A549 (cell line): ENCODE results near the gene SLIT3. TPM values are rescaled to one million over a fixed set of nuclear protein-coding genes. Genes with fewer than 3 reads are reported as not detected.

ENCODE experiments used
- ATAC-seq, 2 experiments: fragments of 200-7000 bp in 1 of 2; fragments of >200 bp in 1 of 2; cut with Nextera tagmentation in 1 of 2; cut with Tn5 transposase in 1 of 2; 3 replicates each; pipeline versions ENCODE4 v1.8.0 to v1.9.1; 2018 to 2020; ENCODE audit warnings: mild to moderate bottlenecking in 1 of 2, moderate library complexity in 1 of 2
- CTCF ChIA-PET: fragments of 300-600 bp; sonication (Branson Sonifier 250); formaldehyde crosslinking; extraction: SDS; loops from one replicate; lab custom pipeline; 2021; ENCODE audit warnings: antibody characterized with exemption, inconsistent platforms; lab: Yijun Ruan, JAX
- POLR2A ChIA-PET: fragments of 350-600 bp; formaldehyde crosslinking; extraction: SDS; loops from one replicate; lab custom pipeline; 2021; ENCODE audit warnings: antibody characterized with exemption, inconsistent platforms; lab: Yijun Ruan, JAX
- DNase-seq, 2 experiments: peaks; one replicate each; pipeline versions ENCODE4 v3.0.0 to v3.0.0-alpha.2; 2011 to 2016; ENCODE audit warnings: low read depth in 1 of 2, low spot score in 1 of 2
- FAIRE-seq: peaks from 2 replicates; lab custom pipeline; 2011; peaks lifted over from hg19 to GRCh38; lab: Jason Lieb, UNC
- H3K27ac ChIP-seq, 2 experiments: fragments of >200 bp; sonication (Bioruptor Twin); formaldehyde crosslinking; 3 replicates each; pipeline ENCODE4 v1.5.1; 2016 to 2017
- H3K4me1 ChIP-seq: fragments of >200 bp; sonication (Bioruptor Twin); formaldehyde crosslinking; 3 replicates; pipeline ENCODE4 v1.6.1; 2016
- H3K4me2 ChIP-seq: fragments of >200 bp; sonication (Bioruptor Twin); formaldehyde crosslinking; 3 replicates; pipeline ENCODE4 v1.6.1; 2016
- H3K4me3 ChIP-seq: fragments of >200 bp; sonication (Bioruptor Twin); formaldehyde crosslinking; 3 replicates; pipeline ENCODE4 v1.5.1; 2016
- H3K9me3 ChIP-seq: fragments of >200 bp; sonication (Bioruptor Twin); formaldehyde crosslinking; 3 replicates; pipeline ENCODE4 v1.6.1; 2016
- CEBPB ChIP-seq, 2 experiments: fragments of >200 bp in 1 of 2; sonication (Bioruptor Twin) in 1 of 2; formaldehyde crosslinking in 1 of 2; IDR thresholded peaks; 2 replicates each; pipeline ENCODE4 v1.6.1; 2012 to 2016
- FOSB ChIP-seq: fragments of 250-450 bp; sonication (Bioruptor Pico); IDR thresholded peaks from 2 replicates; pipeline ENCODE4 v1.5.0; 2020; ENCODE audit warnings: mild to moderate bottlenecking, moderate library complexity
- FOXS1 ChIP-seq: fragments of 250-450 bp; sonication (Bioruptor Pico); IDR thresholded peaks from 2 replicates; pipeline ENCODE4 v1.5.0; 2020; ENCODE audit warnings: mild to moderate bottlenecking, moderate library complexity
- HDAC2 ChIP-seq: fragments of 200-600 bp; sonication (generic); IDR thresholded peaks from 2 replicates; pipeline ENCODE4 v1.6.1; 2016
- HEYL ChIP-seq: fragments of 250-450 bp; sonication (Bioruptor Pico); IDR thresholded peaks from 2 replicates; pipeline ENCODE4 v1.8.0; 2021; ENCODE audit warnings: mild to moderate bottlenecking, moderate library complexity
- HMGXB4 ChIP-seq: fragments of 250-450 bp; sonication (Bioruptor Pico); IDR thresholded peaks from 2 replicates; pipeline ENCODE4 v1.5.0; 2021; ENCODE audit warnings: mild to moderate bottlenecking, moderate library complexity, borderline replicate concordance
- HOXA7 ChIP-seq: fragments of 250-450 bp; sonication (Bioruptor Pico); IDR thresholded peaks from 2 replicates; pipeline ENCODE4 v1.5.0; 2020; ENCODE audit warnings: mild to moderate bottlenecking, moderate library complexity
- HOXB13 ChIP-seq: fragments of 250-450 bp; sonication (Bioruptor Pico); IDR thresholded peaks from 2 replicates; pipeline ENCODE4 v1.5.0; 2020; ENCODE audit warnings: low read depth, mild to moderate bottlenecking, moderate library complexity
- JUNB ChIP-seq: fragments of >200 bp; sonication (Bioruptor Twin); formaldehyde crosslinking; IDR thresholded peaks from 2 replicates; pipeline ENCODE4 v1.6.1; 2016
- MAFK ChIP-seq: fragments of 450-650 bp; IDR thresholded peaks from 2 replicates; pipeline ENCODE4 v1.6.1; 2014; ENCODE audit not compliant: partially characterized antibody
- MAX ChIP-seq: IDR thresholded peaks from 2 replicates; pipeline ENCODE4 v1.6.1; 2012
- MAZ ChIP-seq: fragments of 150-350 bp; IDR thresholded peaks from 2 replicates; pipeline ENCODE4 v1.6.1; 2014; ENCODE audit warnings: antibody characterized with exemption, low read depth, low read length, borderline replicate concordance
- NFE2L2 ChIP-seq: fragments of 150-350 bp; conservative IDR thresholded peaks from 2 replicates; pipeline ENCODE4 v1.6.1; 2014; ENCODE audit warnings: low read length
- PBX3 ChIP-seq: IDR thresholded peaks from 2 replicates; pipeline ENCODE4 v1.6.1; 2012
- RAD21 ChIP-seq, 2 experiments: fragments of >200 bp in 1 of 2; sonication (Bioruptor Twin) in 1 of 2; formaldehyde crosslinking in 1 of 2; IDR thresholded peaks in 1 of 2; conservative IDR thresholded peaks in 1 of 2; 2 replicates in 1 of 2; 3 replicates in 1 of 2; pipeline ENCODE4 v1.6.1; 2012 to 2018; ENCODE audit warnings: inconsistent platforms in 1 of 2
- RCOR1 ChIP-seq: fragments of 150-350 bp; IDR thresholded peaks from 2 replicates; pipeline ENCODE4 v1.6.1; 2014; ENCODE audit warnings: antibody characterized with exemption, low read length, low read depth
- REST ChIP-seq: fragments of 200-600 bp; sonication (generic); IDR thresholded peaks from 2 replicates; pipeline ENCODE4 v1.6.1; 2016; ENCODE audit warnings: antibody characterized with exemption, mild to moderate bottlenecking, moderate library complexity
- SREBF2 ChIP-seq: fragments of 450-650 bp; IDR thresholded peaks from 2 replicates; pipeline ENCODE4 v1.6.1; 2014; ENCODE audit warnings: mild to moderate bottlenecking, moderate library complexity
- ZFP36 ChIP-seq: fragments of 450-650 bp; IDR thresholded peaks from 2 replicates; pipeline ENCODE4 v1.6.1; 2014; ENCODE audit warnings: borderline replicate concordance; ENCODE audit not compliant: partially characterized antibody
- ZSCAN20 ChIP-seq: fragments of 250-450 bp; sonication (Bioruptor Pico); IDR thresholded peaks from 2 replicates; pipeline ENCODE4 v1.8.0; 2022; ENCODE audit warnings: mild to moderate bottlenecking, moderate library complexity
- WGBS: methylation state at CpG from one replicate; pipeline ENCODE4 v1.1.6; 2017; ENCODE audit errors: missing lambda C conversion rate; 5-methylcytosine and 5-hydroxymethylcytosine counted together
- polyA plus RNA-seq, 4 experiments: library from polyadenylated mRNA; depleted of rRNA in 3 of 4; stranded (reverse); fragments of >200 nt; fragmentation: RNase III in 1 of 4; extraction: RNeasy Plus Mini Kit Qiagen cat#74134 plus additional on column Dnase treatment in 1 of 4; gene quantifications; 2 replicates in 3 of 4; 3 replicates in 1 of 4; pipeline ENCODE4 v1.2.3, GENCODE V29; 2011 to 2017

SLIT3 gene
- polyA plus RNA-seq, 2 of the 4 experiments (the other 2 are of a cell fraction), result 12.7 to 22.9 TPM

- no peak for TF ChIP-seq MAX
- no peak for TF ChIP-seq HOXB13 (CRISPR knock-in tag)
- TF ChIP-seq FOSB, result no peak
- TF ChIP-seq CEBPB (IDR thresholded peaks at IDR 0.05), result no peak
- no peak for TF ChIP-seq RAD21 (conservative IDR thresholded peaks at IDR 0.05 in 1 of 2, IDR thresholded peaks at IDR 0.05 in 1 of 2)
- TF ChIP-seq RCOR1, result no peak
- WGBS, result 71% methylated on average over 3 of the region's 3 CpGs
- Histone ChIP-seq H3K4me1 (no peaks in the 10 kb centered on the region), H3K27ac (no peak overlapping the region), H3K4me2 (no peak overlapping the region), H3K4me3 (no peak overlapping the region), H3K9me3 (no peaks in the 10 kb centered on the region)
- ChIA-PET CTCF (interaction anchor here (0.9 to 1.5 kb wide), 2 partner anchors 9 to 10 kb away, joined by 3 to 4 read pairs; no protein-coding TSS in a partner anchor), POLR2A (no interaction called here)
- FAIRE-seq, result no peak
- DNase-seq, result no peak
- no peak for ATAC-seq
Observed at GRCh38 chr5:168830833-168831232, 470.1 kb downstream of the SLIT3 start.

- ChIA-PET CTCF (interaction anchor here (0.9 to 1.1 kb wide), 2 partner anchors 9 to 60 kb away, joined by 3 read pairs; no protein-coding TSS in a partner anchor), POLR2A (no interaction called here)
- 81% methylated on average over 4 of the region's 4 CpGs for WGBS
- FAIRE-seq (no peak), ATAC-seq (no peak), DNase-seq (no peak)
- Histone ChIP-seq H3K27ac (no peak overlapping the region), H3K4me3 (no peak overlapping the region), H3K4me2 (no peak overlapping the region), H3K4me1 (no peaks in the 10 kb centered on the region), H3K9me3 (no peaks in the 10 kb centered on the region)
- peak; percentile 85 for TF ChIP-seq MAFK
- no peak for TF ChIP-seq PBX3
Observed at GRCh38 chr5:168829922-168830417, 471.0 kb downstream of the SLIT3 start.

- DNase-seq (no peak), ATAC-seq (no peak), FAIRE-seq (no peak)
- ChIA-PET POLR2A (no interaction called here), CTCF (interaction anchor here (0.8 kb wide), 1 partner anchor 179 kb away, joined by 4 read pairs; no protein-coding TSS in a partner anchor)
- Histone ChIP-seq H3K4me2 (no peak overlapping the region), H3K4me3 (no peak overlapping the region), H3K9me3 (no peaks in the 10 kb centered on the region), H3K4me1 (no peaks in the 10 kb centered on the region), H3K27ac (no peak overlapping the region)
- WGBS, result 81% methylated on average over 5 of the region's 5 CpGs
- TF ChIP-seq HOXA7 (CRISPR knock-in tag) (no peak), HEYL (CRISPR knock-in tag) (no peak), REST (no peak), JUNB (no peak), MAZ (no peak), HMGXB4 (CRISPR knock-in tag) (no peak), SREBF2 (no peak), HDAC2 (no peak), FOXS1 (CRISPR knock-in tag) (no peak), ZSCAN20 (CRISPR knock-in tag) (no peak), ZFP36 (no peak), NFE2L2 (no peak)
Observed at GRCh38 chr5:168829044-168829443, 471.9 kb downstream of the SLIT3 start.
